ENCODE measurements around the gene ARMC9.
"Not testable (repeated sequence)": the region's sequence is repeated elsewhere in the genome, so short reads cannot be mapped to it uniquely, and the experiment has no call there.

ARMC9 gene

GRCh38 chr2:231373184-231373583 lies 174.8 kb downstream of the ARMC9 start:
- H3K4me3 ChIP-seq (ENCODE audit: low read depth, low read length), result no peak overlapping the region
- TF ChIP-seq CTCF (IDR thresholded peaks at IDR 0.05; ENCODE audit: borderline replicate concordance, insufficient read depth, low read depth, low read length), result no peak

GRCh38 chr2:231373786-231374349 lies 175.4 kb downstream of the ARMC9 start:
- H3K4me3 ChIP-seq (ENCODE audit: low read depth, low read length), result no peak overlapping the region
- TF ChIP-seq CTCF (IDR thresholded peaks at IDR 0.05; ENCODE audit: borderline replicate concordance, insufficient read depth, low read depth, low read length), result no peak

- no peak overlapping the region for H3K4me3 ChIP-seq (ENCODE audit: low read depth, low read length)
- TF ChIP-seq CTCF (IDR thresholded peaks at IDR 0.05; ENCODE audit: borderline replicate concordance, insufficient read depth, low read depth, low read length), result no peak
These were observed 176.3 kb downstream of the ARMC9 start for GRCh38 chr2:231374771-231375170.

GRCh38 chr2:231375994-231376615 lies 177.7 kb downstream of the ARMC9 start:
- H3K4me3 ChIP-seq (ENCODE audit: low read depth, low read length), result not testable (repeated sequence)

GRCh38 chr2:231376857-231377256 lies 178.4 kb downstream of the ARMC9 start:
- TF ChIP-seq CTCF (IDR thresholded peaks at IDR 0.05; ENCODE audit: borderline replicate concordance, insufficient read depth, low read depth, low read length), result no peak
- no peak overlapping the region for H3K4me3 ChIP-seq (ENCODE audit: low read depth, low read length)

- H3K4me3 ChIP-seq (ENCODE audit: low read depth, low read length), result no peak overlapping the region
- no peak for TF ChIP-seq CTCF (IDR thresholded peaks at IDR 0.05; ENCODE audit: borderline replicate concordance, insufficient read depth, low read depth, low read length)
These were observed 179.7 kb downstream of the ARMC9 start for GRCh38 chr2:231378026-231378722.

- H3K4me3 ChIP-seq (ENCODE audit: low read depth, low read length), result no peak overlapping the region
- TF ChIP-seq CTCF (IDR thresholded peaks at IDR 0.05; ENCODE audit: borderline replicate concordance, insufficient read depth, low read depth, low read length), result no peak
These were observed 181.1 kb downstream of the ARMC9 start for GRCh38 chr2:231379266-231380215.

Data from GM12875 (cell line).